HL-60/S4 (cell line): ENCODE data around the gene ANGPTL4.
"Not testable (repeated sequence)": the region's sequence is repeated elsewhere in the genome, so short reads cannot be mapped to it uniquely, and the experiment has no call there.

Experiments used
- in situ Hi-C: fragments of 300-500 bp; cut with MboI; formaldehyde crosslinking; loops from 2 replicates; pipeline ENCODE4 v1.14.3; 2022; ENCODE audit warnings: low sequenced_read_pairs

Gene ANGPTL4

GRCh38 chr19:8358948-8359347, 5.0 kb upstream of the ANGPTL4 start:
- in situ Hi-C loops: loop anchor here (25.0 kb wide), 1 partner anchor 228 kb away; the partner anchor contains the start of gene MYO1F

- in situ Hi-C loops: loop anchor here (25.0 kb wide), 1 partner anchor 227 kb away; the partner anchor contains the start of gene MYO1F
These were observed 3.8 kb upstream of the ANGPTL4 start for GRCh38 chr19:8360196-8360595.

- in situ Hi-C loops: loop anchor here (25.0 kb wide), 1 partner anchor 225 kb away; the partner anchor contains the start of gene MYO1F
These were observed 1.8 kb upstream of the ANGPTL4 start for GRCh38 chr19:8361921-8362793.

GRCh38 chr19:8366121-8366581, 2.2 kb downstream of the ANGPTL4 start:
- in situ Hi-C loops: loop anchor here (25.0 kb wide), 1 partner anchor 221 kb away; the partner anchor contains the start of gene MYO1F

- in situ Hi-C loops: loop anchor here (25.0 kb wide), 1 partner anchor 220 kb away; the partner anchor contains the start of gene MYO1F
These were observed 3.0 kb downstream of the ANGPTL4 start for GRCh38 chr19:8366961-8367326.

GRCh38 chr19:8367327-8368001, 3.5 kb downstream of the ANGPTL4 start:
- in situ Hi-C loops: loop anchor here (25.0 kb wide), 1 partner anchor 220 kb away; the partner anchor contains the start of gene MYO1F

- in situ Hi-C loops: loop anchor here (25.0 kb wide), 1 partner anchor 217 kb away; the partner anchor contains the start of gene MYO1F
These were observed 6.4 kb downstream of the ANGPTL4 start for GRCh38 chr19:8370176-8371010.

GRCh38 chr19:8371011-8371804, 7.3 kb downstream of the ANGPTL4 start:
- in situ Hi-C loops: loop anchor here (25.0 kb wide), 1 partner anchor 216 kb away; the partner anchor contains the start of gene MYO1F

- in situ Hi-C loops: loop anchor here (25.0 kb wide), 1 partner anchor 213 kb away; the partner anchor contains the start of gene MYO1F
These were observed 10.2 kb downstream of the ANGPTL4 start for GRCh38 chr19:8373867-8374813.

- in situ Hi-C loops: not testable (repeated sequence)
These were observed 11.8 kb downstream of the ANGPTL4 start for GRCh38 chr19:8375766-8376165.

- in situ Hi-C loops: not testable (repeated sequence)
These were observed 12.5 kb downstream of the ANGPTL4 start for GRCh38 chr19:8376373-8376974.

GRCh38 chr19:8377598-8377997, 13.6 kb downstream of the ANGPTL4 start:
- in situ Hi-C loops: no loop called here

- in situ Hi-C loops: not testable (repeated sequence)
These were observed 15.4 kb downstream of the ANGPTL4 start for GRCh38 chr19:8379156-8379891.

GRCh38 chr19:8384569-8384968, 20.6 kb downstream of the ANGPTL4 start:
- in situ Hi-C loops: not testable (repeated sequence)

GRCh38 chr19:8385103-8385502, 21.1 kb downstream of the ANGPTL4 start:
- in situ Hi-C loops: not testable (repeated sequence)

- in situ Hi-C loops: not testable (repeated sequence)
These were observed 21.6 kb downstream of the ANGPTL4 start for GRCh38 chr19:8385566-8385965.

- in situ Hi-C loops: not testable (repeated sequence)
These were observed 22.5 kb downstream of the ANGPTL4 start for GRCh38 chr19:8386419-8386818.
